T-helper 1 cell treated with Interleukin-12 subunit alpha and Interleukin-12 subunit beta and Interleukin-4 antibody, amounts not matched to agents 30 ng/mL and 1 ng/mL, for 36 hours (primary cell): ENCODE results near the gene STAC3. TPM values are rescaled to one million over a fixed set of nuclear protein-coding genes. Genes with fewer than 3 reads are reported as not detected.

ENCODE experiments used
- intact Hi-C: fragments of 100-400 bp; cut with micrococcal nuclease; formaldehyde crosslinking; loops from one replicate; pipeline ENCODE4 v1.15.1; 2024
- total RNA-seq: library from RNA; stranded (reverse); gene quantifications from 2 replicates; pipeline ENCODE4 v1.2.3, GENCODE V29; 2022

Gene STAC3
- total RNA-seq, 1 donor from 2014 or later: 4.2 TPM

- intact Hi-C loops: loop anchor here (2.0 to 5.0 kb wide), 3 partner anchors 14 to 527 kb away; partner anchors contain the start of genes CDK4 and OS9
These were observed 25.9 kb downstream of the STAC3 start for GRCh38 chr12:57224973-57225679.

GRCh38 chr12:57224278-57224972 lies 26.6 kb downstream of the STAC3 start:
- intact Hi-C loops: loop anchor here (2.0 kb wide), 1 partner anchor 14 kb away; no protein-coding TSS in a partner anchor

- intact Hi-C loops: loop anchor here (2.0 kb wide), 1 partner anchor 15 kb away; no protein-coding TSS in a partner anchor
These were observed 27.5 kb downstream of the STAC3 start for GRCh38 chr12:57223191-57224165.

GRCh38 chr12:57222286-57223190 lies 28.4 kb downstream of the STAC3 start:
- intact Hi-C loops: no loop called here

- intact Hi-C loops: no loop called here
These were observed 29.6 kb downstream of the STAC3 start for GRCh38 chr12:57221169-57221917.

GRCh38 chr12:57220770-57221168 lies 30.2 kb downstream of the STAC3 start:
- intact Hi-C loops: no loop called here

GRCh38 chr12:57219993-57220754 lies 30.8 kb downstream of the STAC3 start:
- intact Hi-C loops: no loop called here

- intact Hi-C loops: no loop called here
These were observed 31.6 kb downstream of the STAC3 start for GRCh38 chr12:57219205-57219992.

- intact Hi-C loops: no loop called here
These were observed 32.7 kb downstream of the STAC3 start for GRCh38 chr12:57218030-57218853.

- intact Hi-C loops: no loop called here
These were observed 33.8 kb downstream of the STAC3 start for GRCh38 chr12:57216921-57217879.

- intact Hi-C loops: no loop called here
These were observed 34.7 kb downstream of the STAC3 start, which contains the start of gene NXPH4 for GRCh38 chr12:57216014-57216911. Gene NXPH4 (plus strand): TSS chr12:57216794. CDS start chr12:57216970, 176 bp downstream.

- intact Hi-C loops: loop anchor here (1.0 to 2.0 kb wide), 2 partner anchors 65 to 247 kb away; no protein-coding TSS in a partner anchor
These were observed 35.3 kb downstream of the STAC3 start for GRCh38 chr12:57215668-57216013.

- intact Hi-C loops: loop anchor here (1.0 to 2.0 kb wide), 2 partner anchors 65 to 248 kb away; no protein-coding TSS in a partner anchor
These were observed 35.9 kb downstream of the STAC3 start for GRCh38 chr12:57215065-57215464.

- intact Hi-C loops: loop anchor here (1.0 to 2.0 kb wide), 3 partner anchors 15 to 248 kb away; partner anchors contain the start of gene SHMT2
These were observed 36.6 kb downstream of the STAC3 start for GRCh38 chr12:57214398-57214781.
